DND-41 (cell line): ENCODE data around the gene PSMC3IP.

ENCODE experiments used
- ATAC-seq: fragments of 200-7000 bp; cut with Tn5 transposase; 3 replicates; pipeline ENCODE4 v1.9.1; 2021; ENCODE audit warnings: low read depth; ENCODE audit not compliant: insufficient read depth
- DNase-seq: peaks from one replicate; pipeline ENCODE4 v3.0.0-alpha.2; 2020
- H2AFZ ChIP-seq: 2 replicates; pipeline ENCODE4 v1.6.0; 2012; ENCODE audit warnings: low read depth, low read length
- H3K27ac ChIP-seq: 2 replicates; pipeline ENCODE4 v1.5.1; 2012; ENCODE audit warnings: low read length, inconsistent platforms
- H3K27me3 ChIP-seq: fragments of 200-600 bp; sonication (generic); 2 replicates; pipeline ENCODE4 v1.6.0; 2012; ENCODE audit warnings: low read length, mild to moderate bottlenecking, inconsistent platforms; ENCODE audit not compliant: insufficient read depth, poor library complexity
- H3K36me3 ChIP-seq: 2 replicates; pipeline ENCODE4 v1.5.1; 2012; ENCODE audit warnings: low read length, inconsistent platforms; ENCODE audit not compliant: insufficient read depth
- H3K4me1 ChIP-seq: 2 replicates; pipeline ENCODE4 v1.5.1; 2012; ENCODE audit warnings: mild to moderate bottlenecking, low read length; ENCODE audit not compliant: insufficient read depth
- H3K4me2 ChIP-seq: 2 replicates; pipeline ENCODE4 v1.6.0; 2012; ENCODE audit warnings: mild to moderate bottlenecking, moderate library complexity, low read length, inconsistent platforms; ENCODE audit not compliant: insufficient read depth
- H3K4me3 ChIP-seq, 2 experiments: fragments of 200-600 bp in 1 of 2; shearing (Covaris generic) in 1 of 2; 2 replicates each; pipeline ENCODE4 v1.5.1; 2012 to 2016; ENCODE audit warnings: inconsistent platforms in 2 of 2, low read length in 2 of 2, mild to moderate bottlenecking in 2 of 2, low read depth in 1 of 2, moderate library complexity in 1 of 2
- H3K79me2 ChIP-seq: 2 replicates; pipeline ENCODE4 v1.6.0; 2012; ENCODE audit warnings: low read length, inconsistent platforms; ENCODE audit not compliant: insufficient read depth
- H3K9ac ChIP-seq: 2 replicates; pipeline ENCODE4 v1.6.0; 2012; ENCODE audit warnings: low read depth, mild to moderate bottlenecking, inconsistent platforms, low read length, moderate library complexity
- H3K9me3 ChIP-seq: 2 replicates; pipeline ENCODE4 v1.5.1; 2012; ENCODE audit warnings: low read length, moderate library complexity, mild to moderate bottlenecking, inconsistent platforms; ENCODE audit not compliant: insufficient read depth, severe bottlenecking
- H4K20me1 ChIP-seq: 2 replicates; pipeline ENCODE4 v1.6.0; 2012; ENCODE audit warnings: low read length; ENCODE audit not compliant: insufficient read depth
- EZH2 ChIP-seq: IDR thresholded peaks from 3 replicates; pipeline ENCODE4 v1.6.1; 2012; ENCODE audit warnings: borderline replicate concordance, low read depth, mild to moderate bottlenecking, moderate library complexity, low read length, inconsistent platforms; ENCODE audit not compliant: severe bottlenecking
- TF ChIP-seq, protein P1 (sequence below): IDR thresholded peaks from 2 replicates; pipeline ENCODE4 v1.5.1; 2012; ENCODE audit warnings: borderline replicate concordance, low read length, moderate library complexity, mild to moderate bottlenecking; ENCODE audit not compliant: poor library complexity, severe bottlenecking; ENCODE audit errors: extremely low read depth

The PSMC3IP gene

DNA sequence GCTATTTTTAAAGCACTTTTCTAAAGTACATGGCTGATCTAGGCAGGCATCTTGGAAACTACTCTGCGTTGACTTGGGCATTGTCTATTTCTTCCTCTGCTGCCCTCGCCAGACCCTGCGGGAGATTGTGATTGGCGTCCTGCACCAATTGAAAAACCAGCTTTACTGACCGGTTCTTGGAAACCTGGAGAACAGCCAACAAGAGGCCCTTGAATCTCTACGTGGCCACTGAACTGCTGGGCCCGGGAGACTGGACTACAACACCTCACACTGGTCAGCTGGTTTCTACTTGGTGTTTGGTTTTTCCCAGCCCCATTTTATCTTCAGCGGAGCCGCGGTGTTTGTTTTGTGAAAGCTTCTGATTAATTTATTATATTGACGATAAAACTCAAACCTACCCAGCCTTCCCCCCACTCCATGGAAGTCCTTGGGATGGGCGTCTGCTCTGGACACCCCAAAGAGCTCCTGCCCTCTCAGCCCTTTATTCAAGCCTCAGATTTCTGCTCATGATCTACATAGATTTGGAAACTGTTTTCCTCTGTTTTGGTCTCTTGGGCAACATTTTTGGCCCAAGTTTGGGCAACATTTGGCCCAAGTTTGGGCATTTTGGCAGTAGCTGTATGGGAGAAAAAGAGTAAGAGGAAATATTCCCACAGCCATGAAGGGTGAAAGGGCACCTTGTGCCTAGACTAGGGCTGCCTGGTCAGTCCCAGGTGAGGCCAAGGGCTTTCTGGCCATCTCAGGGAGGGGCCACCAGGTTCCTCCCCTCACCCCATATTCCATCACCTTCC, 5.9 kb downstream of the PSMC3IP start:
- H3K36me3 ChIP-seq, result peaks cover 87% of the 10 kb centered on the region
- H3K79me2 ChIP-seq, result peaks cover 85% of the 10 kb centered on the region
- H3K9me3 ChIP-seq, result no peaks in the 10 kb centered on the region
- TF ChIP-seq, protein P1, sequence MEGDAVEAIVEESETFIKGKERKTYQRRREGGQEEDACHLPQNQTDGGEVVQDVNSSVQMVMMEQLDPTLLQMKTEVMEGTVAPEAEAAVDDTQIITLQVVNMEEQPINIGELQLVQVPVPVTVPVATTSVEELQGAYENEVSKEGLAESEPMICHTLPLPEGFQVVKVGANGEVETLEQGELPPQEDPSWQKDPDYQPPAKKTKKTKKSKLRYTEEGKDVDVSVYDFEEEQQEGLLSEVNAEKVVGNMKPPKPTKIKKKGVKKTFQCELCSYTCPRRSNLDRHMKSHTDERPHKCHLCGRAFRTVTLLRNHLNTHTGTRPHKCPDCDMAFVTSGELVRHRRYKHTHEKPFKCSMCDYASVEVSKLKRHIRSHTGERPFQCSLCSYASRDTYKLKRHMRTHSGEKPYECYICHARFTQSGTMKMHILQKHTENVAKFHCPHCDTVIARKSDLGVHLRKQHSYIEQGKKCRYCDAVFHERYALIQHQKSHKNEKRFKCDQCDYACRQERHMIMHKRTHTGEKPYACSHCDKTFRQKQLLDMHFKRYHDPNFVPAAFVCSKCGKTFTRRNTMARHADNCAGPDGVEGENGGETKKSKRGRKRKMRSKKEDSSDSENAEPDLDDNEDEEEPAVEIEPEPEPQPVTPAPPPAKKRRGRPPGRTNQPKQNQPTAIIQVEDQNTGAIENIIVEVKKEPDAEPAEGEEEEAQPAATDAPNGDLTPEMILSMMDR, result no peak
- TF ChIP-seq EZH2, result no peak
- DNase-seq (no peak), ATAC-seq (no peak)
- peaks cover 22% of the 10 kb centered on the region; the same call in 1 of the 2 replicates for H4K20me1 ChIP-seq
- H3K4me1 ChIP-seq, result peaks cover 62% of the 10 kb centered on the region
- no peak overlapping the region for H3K9ac ChIP-seq
- H2AFZ ChIP-seq, result no peak overlapping the region
- H3K4me3 ChIP-seq, result no peak overlapping the region
- H3K4me2 ChIP-seq, result peak overlapping the region; percentile 5; the same call in 1 of the 2 replicates
- H3K27me3 ChIP-seq, result no peaks in the 10 kb centered on the region
- no peak overlapping the region for H3K27ac ChIP-seq

DNA sequence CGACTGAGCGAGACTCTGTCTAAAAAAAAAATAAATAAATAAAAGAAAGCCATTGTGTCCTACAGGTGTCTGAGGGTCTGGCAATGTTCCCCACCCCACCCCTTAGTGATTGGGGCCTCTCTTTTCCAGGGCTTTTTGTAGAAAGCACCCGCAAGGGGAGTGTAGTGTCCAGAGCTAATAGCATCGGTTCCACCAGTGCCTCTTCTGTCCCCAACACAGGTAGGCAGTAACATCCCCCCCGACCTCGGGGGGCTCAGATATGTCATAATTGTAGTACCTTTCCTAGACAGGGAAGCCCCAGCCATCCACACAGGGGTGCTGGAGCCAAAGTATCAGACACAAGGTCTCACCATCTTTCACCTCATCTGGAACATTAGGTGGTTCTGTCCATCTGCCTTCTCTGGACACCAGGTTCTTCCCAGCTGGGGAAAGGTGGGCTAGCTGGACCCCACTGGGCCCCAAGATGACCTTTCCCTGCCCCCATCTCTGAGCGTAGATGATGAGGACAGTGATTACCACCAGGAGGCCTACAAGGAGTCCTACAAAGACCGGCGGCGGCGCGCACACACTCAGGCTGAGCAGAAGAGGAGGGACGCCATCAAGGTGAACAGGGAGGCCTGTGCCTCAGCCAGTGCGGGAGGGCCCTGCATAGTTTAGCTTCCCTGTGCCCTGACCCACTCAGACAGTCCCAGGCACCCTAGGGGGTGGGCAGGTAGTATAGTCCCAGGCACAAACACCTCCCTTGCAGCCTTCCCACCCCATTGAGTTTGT, 9.0 kb downstream of the PSMC3IP start:
- peaks cover 74% of the 10 kb centered on the region for H3K79me2 ChIP-seq
- peak overlapping the region; percentile 17; the same call in 1 of the 2 replicates for H3K9ac ChIP-seq
- H3K27ac ChIP-seq, result 0 out of 2 replicates have a peak overlapping the region, but pooled peaks have one; percentile 26
- DNase-seq, result no peak
- no peak overlapping the region for H2AFZ ChIP-seq
- H3K27me3 ChIP-seq, result no peaks in the 10 kb centered on the region
- peak overlapping the region in 1 of 2 experiments; percentile 36; a peak in 1 of 4 replicates for H3K4me3 ChIP-seq
- TF ChIP-seq, protein P1, result no peak
- ATAC-seq, result no peak
- peak overlapping the region; percentile 95 for H3K4me2 ChIP-seq
- H3K9me3 ChIP-seq, result no peaks in the 10 kb centered on the region
- H4K20me1 ChIP-seq, result peaks cover 22% of the 10 kb centered on the region; the same call in 1 of the 2 replicates
- peaks cover 92% of the 10 kb centered on the region for H3K36me3 ChIP-seq
- peaks cover 66% of the 10 kb centered on the region for H3K4me1 ChIP-seq

DNA sequence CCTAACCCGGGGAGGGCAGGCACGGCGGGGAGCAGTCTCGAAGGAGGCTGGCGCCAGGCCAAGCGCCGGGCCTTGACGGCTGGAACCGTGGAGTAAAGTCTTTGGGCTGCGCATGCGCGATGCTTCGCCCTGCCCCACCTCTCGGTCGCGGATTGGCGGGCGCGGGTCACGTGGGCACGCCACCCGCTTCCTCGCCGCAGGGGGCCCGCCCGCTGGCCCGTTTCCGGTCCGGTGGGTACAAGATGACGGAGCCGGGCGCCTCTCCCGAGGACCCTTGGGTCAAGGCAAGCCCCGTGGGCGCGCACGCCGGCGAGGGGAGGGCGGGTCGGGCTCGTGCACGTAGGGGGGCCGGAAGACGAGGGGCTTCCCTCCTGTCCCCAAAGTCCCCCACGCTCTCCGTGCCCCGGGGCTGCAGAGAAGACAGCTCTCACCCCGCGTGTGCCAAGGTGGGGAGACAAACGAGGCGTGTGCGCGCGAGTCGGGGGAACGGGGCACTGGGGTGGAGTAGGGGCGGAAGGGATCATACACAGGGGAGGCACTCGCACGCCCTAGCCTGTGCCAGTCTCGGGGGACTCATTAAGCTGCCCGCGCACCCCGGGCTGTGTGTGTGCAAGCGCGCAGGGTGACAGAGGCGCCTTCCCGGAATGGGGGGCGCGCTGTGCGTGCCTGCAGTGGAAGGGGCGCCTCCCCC, 10.5 kb downstream of the PSMC3IP start, which contains the start of gene MLX:
TSS of gene MLX (plus strand) at position 218 of the 691 bp plus-strand sequence. CDS start at position 243, 25 bp downstream.
- H3K79me2 ChIP-seq, result peaks cover 75% of the 10 kb centered on the region
- peak within 1 kb of the TSS; percentile 89 for H3K27ac ChIP-seq
- H3K9me3 ChIP-seq, result no peaks in the 10 kb centered on the region
- peaks cover 88% of the 10 kb centered on the region for H3K36me3 ChIP-seq
- H2AFZ ChIP-seq, result peak within 1 kb of the TSS; percentile 84
- ATAC-seq (peak; percentile 73), DNase-seq (peak; percentile 94)
- H3K4me1 ChIP-seq, result peaks cover 71% of the 10 kb centered on the region
- peak within 1 kb of the TSS; percentile 95 for H3K4me2 ChIP-seq
- peak within 1 kb of the TSS; percentile 82 for H3K9ac ChIP-seq
- H4K20me1 ChIP-seq, result peaks cover 22% of the 10 kb centered on the region; the same call in 1 of the 2 replicates
- peak within 1 kb of the TSS; percentile 63 to 74 for H3K4me3 ChIP-seq
- H3K27me3 ChIP-seq, result no peaks in the 10 kb centered on the region
- no peak for TF ChIP-seq EZH2
- TF ChIP-seq, protein P1, result no peak
